Measurements from ENCODE around the gene TTI1.

TTI1 gene

GRCh38 chr20:37934634-37935375, 98.5 kb downstream of the TTI1 start:
- H4K5ac ChIP-seq (ENCODE audit: low read length): no peak overlapping the region
- no peak overlapping the region for H3K9ac ChIP-seq (ENCODE audit: low read length)
- no peak overlapping the region for H2BK120ac ChIP-seq (ENCODE audit: low read depth, low read length)
- no peak overlapping the region for H3K4me2 ChIP-seq (ENCODE audit: low read length)
- H3K4me1 ChIP-seq (ENCODE audit: control insufficient read depth, low read depth, low read length): peaks cover 14% of the 10 kb centered on the region
- no peak overlapping the region for H3K56ac ChIP-seq (ENCODE audit: low read length)
- no peak overlapping the region for H3K23ac ChIP-seq (ENCODE audit: low read length)
- WGBS (ENCODE audit: extremely low coverage, insufficient coverage, low lambda C conversion rate): no CpG with 5 or more reads among the region's 14 CpGs
- no peak overlapping the region for H3K27ac ChIP-seq (ENCODE audit: low read depth, low read length)
- no peaks in the 10 kb centered on the region for H3K79me1 ChIP-seq (ENCODE audit: low read length)
- H3K27me3 ChIP-seq (ENCODE audit: insufficient read depth, low read length, poor library complexity): no peaks in the 10 kb centered on the region
- H2AK5ac ChIP-seq (ENCODE audit: low read length): no peak overlapping the region
- H4K8ac ChIP-seq (ENCODE audit: low read depth, low read length): no peak overlapping the region
- no peaks in the 10 kb centered on the region for H3K36me3 ChIP-seq (ENCODE audit: control insufficient read depth, insufficient read depth, low read length)
- H2BK15ac ChIP-seq (replicated peaks; ENCODE audit: low read depth): no peak overlapping the region
- H3K79me2 ChIP-seq (ENCODE audit: control insufficient read depth, insufficient read depth, low read length): no peaks in the 10 kb centered on the region
- H3K4ac ChIP-seq (ENCODE audit: low read depth, low read length): no peak overlapping the region
- DNase-seq: no peak
- no peak overlapping the region for H3K18ac ChIP-seq (ENCODE audit: low read length)
- H3K4me3 ChIP-seq (ENCODE audit: low read length): no peak overlapping the region
- no peak overlapping the region for H2BK5ac ChIP-seq (ENCODE audit: low read length)

GRCh38 chr20:37933786-37934633, 99.2 kb downstream of the TTI1 start:
- no peak overlapping the region for H2BK5ac ChIP-seq (ENCODE audit: low read length)
- no peak overlapping the region for H3K4me2 ChIP-seq (ENCODE audit: low read length)
- no peak overlapping the region for H4K8ac ChIP-seq (ENCODE audit: low read depth, low read length)
- H3K4me1 ChIP-seq (ENCODE audit: control insufficient read depth, low read depth, low read length): peaks cover 14% of the 10 kb centered on the region
- no CpG with 5 or more reads among the region's 15 CpGs for WGBS (ENCODE audit: extremely low coverage, insufficient coverage, low lambda C conversion rate)
- no peak overlapping the region for H3K4me3 ChIP-seq (ENCODE audit: low read length)
- H3K79me2 ChIP-seq (ENCODE audit: control insufficient read depth, insufficient read depth, low read length): no peaks in the 10 kb centered on the region
- no peak overlapping the region for H2AK5ac ChIP-seq (ENCODE audit: low read length)
- DNase-seq: no peak
- no peak overlapping the region for H4K5ac ChIP-seq (ENCODE audit: low read length)
- H2BK120ac ChIP-seq (ENCODE audit: low read depth, low read length): no peak overlapping the region
- H3K4ac ChIP-seq (ENCODE audit: low read depth, low read length): no peak overlapping the region
- H3K27ac ChIP-seq (ENCODE audit: low read depth, low read length): no peak overlapping the region
- no peaks in the 10 kb centered on the region for H3K27me3 ChIP-seq (ENCODE audit: insufficient read depth, low read length, poor library complexity)
- H2BK15ac ChIP-seq (replicated peaks; ENCODE audit: low read depth): no peak overlapping the region
- H3K36me3 ChIP-seq (ENCODE audit: control insufficient read depth, insufficient read depth, low read length): no peaks in the 10 kb centered on the region
- no peaks in the 10 kb centered on the region for H3K79me1 ChIP-seq (ENCODE audit: low read length)
- H3K18ac ChIP-seq (ENCODE audit: low read length): no peak overlapping the region
- H3K9ac ChIP-seq (ENCODE audit: low read length): no peak overlapping the region
- H3K56ac ChIP-seq (ENCODE audit: low read length): no peak overlapping the region
- H3K23ac ChIP-seq (ENCODE audit: low read length): no peak overlapping the region
